ENCODE results near the gene SYCP3. TPM values are rescaled to one million over a fixed set of nuclear protein-coding genes. Genes with fewer than 3 reads are reported as not detected.

SYCP3 gene
- polyA plus RNA-seq, 1 of the 3 experiments (the other 2 are of a cell fraction): 0.07 TPM

DNA sequence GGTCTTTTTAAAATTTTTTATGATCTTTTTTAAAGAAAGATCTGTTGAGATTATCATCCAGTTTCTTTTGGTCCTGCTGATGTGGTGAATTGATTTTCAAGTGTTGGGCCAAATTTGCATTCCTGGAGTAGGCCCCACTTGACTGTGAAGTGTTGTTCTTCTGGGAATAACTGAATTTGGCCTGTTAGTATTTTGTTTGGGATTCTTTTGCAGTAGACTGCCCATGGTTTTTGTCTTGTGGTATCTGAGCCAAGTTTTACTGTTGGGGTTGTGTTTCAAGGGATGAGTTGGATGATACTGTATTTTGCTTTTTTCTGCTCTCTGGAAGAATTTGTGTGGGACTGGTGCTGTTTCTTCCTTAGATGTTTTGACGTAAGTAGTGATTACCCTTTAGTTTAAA lies 4.0 kb upstream of the SYCP3 start:
- H3K27ac ChIP-seq (ENCODE audit: low read depth in 2 of 2, low read length in 1 of 2): no peak overlapping the region
- ChIA-PET POLR2A (no interaction called here), CTCF (interaction anchor here (0.5 to 1.4 kb wide), 2 partner anchors 8 to 319 kb away, joined by 3 read pairs; no protein-coding TSS in a partner anchor)
- H3K4me2 ChIP-seq: no peak overlapping the region
- WGBS (ENCODE audit: low lambda C conversion rate): 96% methylated on average over 1 of the region's 1 CpG
- H4K20me1 ChIP-seq (ENCODE audit: insufficient read depth): no peaks in the 10 kb centered on the region
- no peaks in the 10 kb centered on the region for H3K79me2 ChIP-seq (ENCODE audit: insufficient read depth)
- TF ChIP-seq EZH2phosphoT487 (IDR thresholded peaks at IDR 0.05; ENCODE audit: borderline replicate concordance, low read depth) (no peak), TCF12 (IDR thresholded peaks at IDR 0.05) (no peak), REST (IDR thresholded peaks at IDR 0.05; ENCODE audit: low read depth, low read length) (no peak), CHD2 (IDR thresholded peaks at IDR 0.05; ENCODE audit: low read length, partially characterized antibody) (no peak), RAD21 (IDR thresholded peaks at IDR 0.05; ENCODE audit: low read length) (no peak), FOXJ3 (CRISPR knock-in tag; IDR thresholded peaks at IDR 0.05) (no peak)
- no peaks in the 10 kb centered on the region for H3K9me3 ChIP-seq
- H3F3A ChIP-seq (replicated peaks; ENCODE audit: insufficient read depth): no peaks in the 10 kb centered on the region
- no peak overlapping the region for H3K4me3 ChIP-seq (ENCODE audit: low read depth in 2 of 2, low read length in 1 of 2)
- no peaks in the 10 kb centered on the region for H3K9me2 ChIP-seq
- no peak for DNase-seq
- no peak overlapping the region for H2AFZ ChIP-seq (ENCODE audit: low read depth)
- no peak overlapping the region for H3K9ac ChIP-seq
- peaks cover 0 to 7% of the 10 kb centered on the region in 2 experiments; a peak in 2 of 4 replicates for H3K4me1 ChIP-seq (ENCODE audit: control insufficient read depth in 1 of 2, insufficient read depth in 2 of 2, low read depth in 1 of 2, low read length in 1 of 2)
- H3K36me3 ChIP-seq (replicated peaks in 1 of 2; ENCODE audit: control insufficient read depth in 1 of 2, insufficient read depth in 2 of 2, low read length in 1 of 2): peaks cover 13 to 18% of the 10 kb centered on the region in 2 experiments
- H3K27me3 ChIP-seq (ENCODE audit: insufficient read depth): no peaks in the 10 kb centered on the region

- ChIA-PET POLR2A (no interaction called here), CTCF (no interaction called here)
- DNase-seq: no peak
- Histone ChIP-seq H3K9me3 (no peaks in the 10 kb centered on the region), H3K79me2 (ENCODE audit: insufficient read depth) (no peaks in the 10 kb centered on the region), H4K20me1 (ENCODE audit: insufficient read depth) (no peaks in the 10 kb centered on the region), H3K4me2 (no peak overlapping the region), H3K4me3 (ENCODE audit: low read depth in 2 of 2, low read length in 1 of 2) (no peak overlapping the region), H3F3A (replicated peaks; ENCODE audit: insufficient read depth) (peaks cover 5% of the 10 kb centered on the region), H3K27me3 (ENCODE audit: insufficient read depth) (no peaks in the 10 kb centered on the region), H3K4me1 (ENCODE audit: control insufficient read depth in 1 of 2, insufficient read depth in 2 of 2, low read depth in 1 of 2, low read length in 1 of 2) (peaks cover 0 to 3% of the 10 kb centered on the region in 2 experiments; a peak in 1 of 4 replicates), H3K36me3 (replicated peaks in 1 of 2; ENCODE audit: control insufficient read depth in 1 of 2, insufficient read depth in 2 of 2, low read length in 1 of 2) (peaks cover 8 to 9% of the 10 kb centered on the region in 2 experiments), H3K9ac (no peak overlapping the region), H3K9me2 (no peaks in the 10 kb centered on the region), H3K27ac (ENCODE audit: low read depth in 2 of 2, low read length in 1 of 2) (no peak overlapping the region), H2AFZ (ENCODE audit: low read depth) (no peak overlapping the region)
- 83% methylated on average over 5 of the region's 5 CpGs for WGBS (ENCODE audit: low lambda C conversion rate)
- no peak for TF ChIP-seq RFX5 (IDR thresholded peaks at IDR 0.05; ENCODE audit: low read length)
- no peak for TF ChIP-seq RCOR1 (IDR thresholded peaks at IDR 0.05; ENCODE audit: low read length)
- no peak for TF ChIP-seq FOSL2 (IDR thresholded peaks at IDR 0.05; ENCODE audit: borderline replicate concordance, low read depth)
- no peak for TF ChIP-seq GATA2 (CRISPR knock-in tag; IDR thresholded peaks at IDR 0.05)
- no peak for TF ChIP-seq CTCF (IDR thresholded peaks at IDR 0.05)
Measured at GRCh38 chr12:101740980-101741379, 1.7 kb upstream of the SYCP3 start.

Measured in SK-N-SH (cell line).